Liver (tissue), 9 donors: Measurements from ENCODE around the gene ATXN7L3B. TPM values are rescaled to one million over a fixed set of nuclear protein-coding genes. Genes with fewer than 3 reads are reported as not detected.

ENCODE experiments used
- DNase-seq: peaks from one replicate; pipeline ENCODE4 v3.0.0-alpha.2; 2017; ENCODE audit warnings: low spot score
- H3K27ac ChIP-seq, 2 donors: one replicate each; pipeline ENCODE4 v1.7.0; 2013; ENCODE audit warnings: inconsistent platforms in 2 of 2, low read length in 2 of 2, control low read depth in 1 of 2, low read depth in 1 of 2, mild to moderate bottlenecking in 1 of 2
- H3K27me3 ChIP-seq, 4 donors: one replicate each; pipeline versions ENCODE4 v1.6.1 to v1.7.0; 2013; ENCODE audit warnings: low read length in 3 of 4, inconsistent platforms in 1 of 4, mild to moderate bottlenecking in 1 of 4, moderate library complexity in 1 of 4; ENCODE audit not compliant: control insufficient read depth in 4 of 4, insufficient read depth in 4 of 4
- H3K36me3 ChIP-seq, 4 donors: one replicate each; pipeline versions ENCODE4 v1.6.1 to v1.7.0; 2013; ENCODE audit warnings: low read length in 3 of 4, mild to moderate bottlenecking in 3 of 4, low read depth in 1 of 4, moderate library complexity in 1 of 4; ENCODE audit not compliant: control insufficient read depth in 4 of 4, insufficient read depth in 3 of 4
- H3K4me1 ChIP-seq, 4 donors: one replicate each; pipeline versions ENCODE4 v1.6.1 to v1.7.0; 2013; ENCODE audit warnings: low read length in 3 of 4, mild to moderate bottlenecking in 3 of 4, moderate library complexity in 1 of 4; ENCODE audit not compliant: control insufficient read depth in 4 of 4, insufficient read depth in 4 of 4
- H3K4me3 ChIP-seq, 3 donors: one replicate each; pipeline versions ENCODE4 v1.6.1 to v1.7.0; 2013; ENCODE audit warnings: low read length in 3 of 3, control low read depth in 1 of 3, low read depth in 1 of 3, mild to moderate bottlenecking in 1 of 3
- H3K9ac ChIP-seq, 2 donors: one replicate each; pipeline ENCODE4 v1.7.0; 2013; ENCODE audit warnings: low read length in 2 of 2, mild to moderate bottlenecking in 2 of 2, moderate library complexity in 2 of 2, control low read depth in 1 of 2, low read depth in 1 of 2
- H3K9me3 ChIP-seq, 4 donors: one replicate each; pipeline versions ENCODE4 v1.6.1 to v1.7.0; 2013; ENCODE audit warnings: low read length in 3 of 4; ENCODE audit not compliant: control insufficient read depth in 4 of 4
- ATF3 ChIP-seq: IDR thresholded peaks from 2 replicates; pipeline ENCODE4 v1.6.1; 2016; ENCODE audit warnings: antibody characterized with exemption
- EGR1 ChIP-seq, 2 donors: IDR thresholded peaks; 2 replicates each; pipeline ENCODE4 v1.6.1; 2016 to 2018; ENCODE audit warnings: antibody characterized with exemption in 2 of 2, low read depth in 2 of 2
- FOXA2 ChIP-seq: IDR thresholded peaks from 2 replicates; pipeline ENCODE4 v1.6.1; 2016; ENCODE audit warnings: antibody characterized with exemption
- HNF4A ChIP-seq, 2 donors: conservative IDR thresholded peaks; 2 replicates each; pipeline ENCODE4 v1.6.1; 2016; ENCODE audit warnings: antibody characterized with exemption in 2 of 2, mild to moderate bottlenecking in 2 of 2
- HNF4G ChIP-seq: IDR thresholded peaks from 2 replicates; pipeline ENCODE4 v1.6.1; 2016; ENCODE audit warnings: antibody characterized with exemption
- JUND ChIP-seq, 2 donors: IDR thresholded peaks; 2 replicates each; pipeline ENCODE4 v1.6.1; 2016; ENCODE audit warnings: antibody characterized with exemption in 2 of 2
- MAX ChIP-seq: IDR thresholded peaks from 2 replicates; pipeline ENCODE4 v1.6.1; 2016; ENCODE audit warnings: antibody characterized with exemption
- NR2F2 ChIP-seq: IDR thresholded peaks from 2 replicates; pipeline ENCODE4 v1.6.1; 2016; ENCODE audit warnings: antibody characterized with exemption
- REST ChIP-seq: IDR thresholded peaks from 2 replicates; pipeline ENCODE4 v1.6.1; 2016; ENCODE audit warnings: antibody characterized with exemption, mild to moderate bottlenecking
- SP1 ChIP-seq: IDR thresholded peaks from 2 replicates; pipeline ENCODE4 v1.6.1; 2018; ENCODE audit warnings: antibody characterized with exemption, mild to moderate bottlenecking
- YY1 ChIP-seq: IDR thresholded peaks from 2 replicates; pipeline ENCODE4 v1.6.1; 2016; ENCODE audit warnings: antibody characterized with exemption, mild to moderate bottlenecking
- ZBTB33 ChIP-seq: IDR thresholded peaks from 2 replicates; pipeline ENCODE4 v1.6.1; 2016; ENCODE audit warnings: antibody characterized with exemption
- WGBS: extraction: QIAGEN DNeasy Blood & Tissue Kit; methylation state at CpG from one replicate; pipeline ENCODE4 v1.1.7; 2013; 5-methylcytosine and 5-hydroxymethylcytosine counted together
- polyA plus RNA-seq, 2 donors: library from polyadenylated mRNA; stranded (reverse) in 1 of 2; unstranded in 1 of 2; fragments of 200-250 nt in 1 of 2; fragments of >200 nt in 1 of 2; fragmentation: Nextera tagmentation in 1 of 2; extraction: Ambion mirVana in 1 of 2; gene quantifications; one replicate each; pipeline versions ENCODE4 v1.2.1 to v1.2.3, GENCODE V29; 2013 to 2015
- total RNA-seq, 2 donors: library from RNA; depleted of rRNA; stranded (reverse); fragments of >200 nt; gene quantifications; one replicate each; pipeline ENCODE4 v1.2.3, GENCODE V29; 2014
- donor health status: healthy.
- donor health status: healthy.
- donor health status: healthy.
- donor health status: healthy.
- donor health status: healthy.

ATXN7L3B gene
- total and polyA plus RNA-seq, 4 donors = 9.0 to 19.4 (median 12.6) TPM

- Histone ChIP-seq H3K9ac (no peak overlapping the region), H3K27me3 (no peaks in the 10 kb centered on the region), H3K4me3 (no peak overlapping the region), H3K4me1 (peaks cover 0 to 2% (median 0%) of the 10 kb centered on the region in 4 donors), H3K27ac (no peak overlapping the region), H3K9me3 (no peaks in the 10 kb centered on the region), H3K36me3 (no peaks in the 10 kb centered on the region)
- TF ChIP-seq ATF3 (no peak), EGR1 (IDR thresholded peaks at IDR 0.05; ENCODE audit: low read depth in 2 of 2) (no peak), JUND (IDR thresholded peaks at IDR 0.05) (no peak), ZBTB33 (no peak), REST (no peak), MAX (no peak), FOXA2 (no peak), HNF4A (conservative IDR thresholded peaks at IDR 0.05) (no peak), YY1 (no peak), NR2F2 (no peak), HNF4G (no peak)
- 89% methylated on average over 1 of the region's 1 CpG for WGBS
- DNase-seq = no peak
Observed at GRCh38 chr12:74488134-74488533, 49.5 kb upstream of the ATXN7L3B start.

- no peaks in the 10 kb centered on the region for H3K9me3 ChIP-seq
- DNase-seq = no peak
- no peak for TF ChIP-seq HNF4G
- no peak for TF ChIP-seq JUND (IDR thresholded peaks at IDR 0.05)
- TF ChIP-seq MAX = no peak
- no peak for TF ChIP-seq HNF4A (conservative IDR thresholded peaks at IDR 0.05)
- no peak for TF ChIP-seq SP1
- no peak overlapping the region for H3K4me3 ChIP-seq
- H3K27me3 ChIP-seq = no peaks in the 10 kb centered on the region
- H3K27ac ChIP-seq = no peak overlapping the region
- 60% methylated on average over 2 of the region's 2 CpGs for WGBS
- H3K36me3 ChIP-seq = no peaks in the 10 kb centered on the region
- H3K4me1 ChIP-seq = peaks cover 0 to 2% (median 0%) of the 10 kb centered on the region in 4 donors
- H3K9ac ChIP-seq = no peak overlapping the region
Observed at GRCh38 chr12:74489543-74489942, 48.1 kb upstream of the ATXN7L3B start.
